OCI-LY7 (cell line): ENCODE data around the gene FCRL2. TPM values are rescaled to one million over a fixed set of nuclear protein-coding genes. Genes with fewer than 3 reads are reported as not detected.

Source experiments
- BruUV-seq: library from RNA; stranded (reverse); fragments of 400-500 nt; replicated peaks from 2 replicates; lab custom pipeline; 2021; lab: Mats Ljungman, UMichigan
- CTCF ChIA-PET: fragments of 300-600 bp; sonication (Branson Sonifier 250); formaldehyde crosslinking; loops from one replicate; lab custom pipeline; 2022; ENCODE audit warnings: antibody characterized with exemption; ENCODE audit not compliant: unreplicated experiment; lab: Charles Lee
- POLR2A ChIA-PET: fragments of 300-600 bp; sonication (Branson Sonifier 250); formaldehyde crosslinking; loops from one replicate; lab custom pipeline; 2022; ENCODE audit warnings: antibody characterized with exemption; lab: Charles Lee
- DNase-seq: peaks from one replicate; pipeline ENCODE4 v3.0.0-alpha.2; 2015; ENCODE audit warnings: low spot score
- H2AFZ ChIP-seq: fragments of 200-600 bp; sonication (generic), shearing (Covaris generic); 2 replicates; pipeline ENCODE4 v1.6.1; 2014; ENCODE audit warnings: mild to moderate bottlenecking, antibody characterized with exemption, low read length, moderate library complexity
- H3K27ac ChIP-seq: fragments of 200-600 bp; sonication (generic); 2 replicates; pipeline ENCODE4 v1.5.1; 2014; ENCODE audit warnings: mixed run types, low read depth, mild to moderate bottlenecking, moderate library complexity, low read length, inconsistent platforms; ENCODE audit not compliant: poor library complexity, severe bottlenecking
- H3K36me3 ChIP-seq: fragments of 200-600 bp; sonication (generic); 2 replicates; pipeline ENCODE4 v1.6.1; 2014; ENCODE audit warnings: mild to moderate bottlenecking, antibody characterized with exemption, low read length, moderate library complexity, mixed read lengths; ENCODE audit not compliant: insufficient read depth
- H3K4me1 ChIP-seq: fragments of 200-600 bp; sonication (generic); 2 replicates; pipeline ENCODE4 v1.5.1; 2014; ENCODE audit warnings: mild to moderate bottlenecking, low read length; ENCODE audit not compliant: insufficient read depth, poor library complexity, severe bottlenecking
- H3K4me2 ChIP-seq: fragments of 200-600 bp; sonication (generic); 2 replicates; pipeline ENCODE4 v1.6.1; 2014; ENCODE audit warnings: mild to moderate bottlenecking, low read length
- H3K4me3 ChIP-seq: fragments of 200-600 bp; sonication (generic); 2 replicates; pipeline ENCODE4 v1.5.1; 2014; ENCODE audit warnings: mild to moderate bottlenecking, low read depth, low read length; ENCODE audit not compliant: poor library complexity, severe bottlenecking
- H3K79me2 ChIP-seq: fragments of 200-600 bp; sonication (generic); 2 replicates; pipeline ENCODE4 v1.6.1; 2016; ENCODE audit warnings: low read depth, mild to moderate bottlenecking, low read length, moderate library complexity, mixed read lengths; ENCODE audit not compliant: insufficient read depth
- H3K9me2 ChIP-seq: fragments of 200-600 bp; sonication (generic); 2 replicates; pipeline ENCODE4 v1.6.1; 2016; ENCODE audit warnings: mild to moderate bottlenecking, low read length, mixed read lengths; ENCODE audit not compliant: insufficient read depth
- H3K9me3 ChIP-seq: fragments of 200-600 bp; sonication (generic); 2 replicates; pipeline ENCODE4 v1.6.1; 2014; ENCODE audit warnings: mild to moderate bottlenecking, mixed run types, low read length, mixed read lengths
- H4K20me1 ChIP-seq: fragments of 200-600 bp; sonication (generic); 2 replicates; pipeline ENCODE4 v1.6.1; 2014; ENCODE audit warnings: mild to moderate bottlenecking, antibody characterized with exemption, low read length, moderate library complexity, mixed read lengths; ENCODE audit not compliant: insufficient read depth
- EZH2phosphoT487 ChIP-seq: fragments of 200-600 bp; sonication (generic); IDR thresholded peaks from 2 replicates; pipeline ENCODE4 v1.6.1; 2018; ENCODE audit warnings: low read depth, borderline replicate concordance, mild to moderate bottlenecking, mixed run types, antibody characterized with exemption, low read length, moderate library complexity, mixed read lengths
- intact Hi-C: fragments of 100-400 bp; cut with micrococcal nuclease; formaldehyde crosslinking; loops from one replicate; pipeline ENCODE4 v1.10.0; 2022; ENCODE audit not compliant: unreplicated experiment
- total RNA-seq, 2 experiments: library from RNA; depleted of rRNA in 1 of 2; stranded (reverse); fragments of >200 nt in 1 of 2; shearing (Covaris generic) in 1 of 2; gene quantifications; 2 replicates each; pipeline ENCODE4 v1.2.3, GENCODE V29; 2014 to 2022
- TF ChIP-seq, protein P1 (sequence below): fragments of 200-600 bp; sonication (generic); conservative IDR thresholded peaks from 2 replicates; pipeline ENCODE4 v1.5.1; 2014; ENCODE audit warnings: mild to moderate bottlenecking, antibody characterized with exemption, low read length, moderate library complexity, mixed read lengths

The FCRL2 gene
- total RNA-seq, 2 experiments from 2014 or later, result 6.6 to 11.5 TPM

DNA sequence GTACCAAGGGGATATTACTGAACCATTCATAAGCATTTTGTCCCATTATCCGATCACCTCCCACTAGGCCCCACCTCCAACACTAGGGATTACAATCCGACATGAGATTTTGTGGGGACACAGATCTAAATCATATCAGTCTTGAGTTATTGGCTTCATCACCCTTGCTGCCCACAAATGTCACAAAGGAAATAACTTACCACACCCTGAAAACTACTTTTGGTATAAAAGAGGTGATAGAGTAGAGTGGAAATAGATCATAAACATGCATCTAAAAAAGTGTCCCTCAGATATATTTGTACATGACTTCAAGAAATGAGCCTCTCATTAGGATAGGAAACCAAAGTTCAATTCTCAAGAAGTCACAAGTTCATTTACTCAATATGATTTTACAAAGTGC lies 53.8 kb downstream of the FCRL2 start:
- peaks cover 51% of the 10 kb centered on the region for H3K9me3 ChIP-seq
- H3K4me3 ChIP-seq, result no peak overlapping the region
- H3K36me3 ChIP-seq, result peaks cover 29% of the 10 kb centered on the region
- no TSS peak for BruUV-seq
- TF ChIP-seq, protein P1, sequence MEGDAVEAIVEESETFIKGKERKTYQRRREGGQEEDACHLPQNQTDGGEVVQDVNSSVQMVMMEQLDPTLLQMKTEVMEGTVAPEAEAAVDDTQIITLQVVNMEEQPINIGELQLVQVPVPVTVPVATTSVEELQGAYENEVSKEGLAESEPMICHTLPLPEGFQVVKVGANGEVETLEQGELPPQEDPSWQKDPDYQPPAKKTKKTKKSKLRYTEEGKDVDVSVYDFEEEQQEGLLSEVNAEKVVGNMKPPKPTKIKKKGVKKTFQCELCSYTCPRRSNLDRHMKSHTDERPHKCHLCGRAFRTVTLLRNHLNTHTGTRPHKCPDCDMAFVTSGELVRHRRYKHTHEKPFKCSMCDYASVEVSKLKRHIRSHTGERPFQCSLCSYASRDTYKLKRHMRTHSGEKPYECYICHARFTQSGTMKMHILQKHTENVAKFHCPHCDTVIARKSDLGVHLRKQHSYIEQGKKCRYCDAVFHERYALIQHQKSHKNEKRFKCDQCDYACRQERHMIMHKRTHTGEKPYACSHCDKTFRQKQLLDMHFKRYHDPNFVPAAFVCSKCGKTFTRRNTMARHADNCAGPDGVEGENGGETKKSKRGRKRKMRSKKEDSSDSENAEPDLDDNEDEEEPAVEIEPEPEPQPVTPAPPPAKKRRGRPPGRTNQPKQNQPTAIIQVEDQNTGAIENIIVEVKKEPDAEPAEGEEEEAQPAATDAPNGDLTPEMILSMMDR, result no peak
- H3K79me2 ChIP-seq, result no peaks in the 10 kb centered on the region
- ChIA-PET CTCF (no interaction called here), POLR2A (interaction anchor here (0.6 to 1.9 kb wide), 3 partner anchors 10 to 76 kb away, joined by 3 to 7 read pairs (median 3); no protein-coding TSS in a partner anchor)
- H3K4me1 ChIP-seq, result peaks cover 38% of the 10 kb centered on the region
- H3K27ac ChIP-seq, result no peak overlapping the region
- H3K9me2 ChIP-seq, result no peaks in the 10 kb centered on the region
- no peak overlapping the region for H3K4me2 ChIP-seq
- no peak overlapping the region for H2AFZ ChIP-seq
- intact Hi-C loops, result loop anchor here (10.0 kb wide), 1 partner anchor 52 kb away; the partner anchor contains the start of gene FCRL2
- H4K20me1 ChIP-seq, result no peaks in the 10 kb centered on the region
- DNase-seq, result no peak

DNA sequence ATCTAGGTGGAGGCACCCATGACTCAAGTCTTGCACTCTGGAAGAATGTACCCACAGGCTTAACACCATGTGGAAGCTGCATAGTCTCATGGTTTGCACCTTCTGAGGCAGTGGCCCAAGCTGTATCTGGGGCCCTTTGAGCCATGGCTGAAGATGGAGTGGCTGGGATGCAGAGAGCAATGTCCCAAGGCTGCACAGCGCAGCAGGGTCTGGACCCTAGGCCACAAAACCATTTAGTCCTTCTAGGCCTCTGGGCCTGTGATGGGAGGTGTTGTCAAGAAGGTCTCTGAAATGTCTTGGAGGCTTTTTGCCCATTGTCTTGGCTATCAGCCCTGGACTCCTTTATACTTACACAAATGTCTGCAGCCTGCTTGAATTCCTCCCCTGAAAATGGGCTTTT lies 54.9 kb downstream of the FCRL2 start:
- intact Hi-C loops, result loop anchor here (10.0 kb wide), 1 partner anchor 53 kb away; the partner anchor contains the start of gene FCRL2
- Histone ChIP-seq H3K9me3 (peaks cover 51% of the 10 kb centered on the region), H3K27ac (no peak overlapping the region), H3K9me2 (no peaks in the 10 kb centered on the region), H3K4me3 (no peak overlapping the region), H2AFZ (no peak overlapping the region), H3K36me3 (peaks cover 29% of the 10 kb centered on the region), H4K20me1 (no peaks in the 10 kb centered on the region), H3K79me2 (no peaks in the 10 kb centered on the region), H3K4me2 (no peak overlapping the region), H3K4me1 (peaks cover 27% of the 10 kb centered on the region)
- BruUV-seq, result no TSS peak
- TF ChIP-seq EZH2phosphoT487, result no peak
- TF ChIP-seq, protein P1, result no peak
- CTCF ChIA-PET, result no interaction called here
- peak; percentile 47 for DNase-seq
- POLR2A ChIA-PET, result interaction anchor here (1.6 kb wide), 1 partner anchor 11 kb away, joined by 3 read pairs; no protein-coding TSS in a partner anchor

DNA sequence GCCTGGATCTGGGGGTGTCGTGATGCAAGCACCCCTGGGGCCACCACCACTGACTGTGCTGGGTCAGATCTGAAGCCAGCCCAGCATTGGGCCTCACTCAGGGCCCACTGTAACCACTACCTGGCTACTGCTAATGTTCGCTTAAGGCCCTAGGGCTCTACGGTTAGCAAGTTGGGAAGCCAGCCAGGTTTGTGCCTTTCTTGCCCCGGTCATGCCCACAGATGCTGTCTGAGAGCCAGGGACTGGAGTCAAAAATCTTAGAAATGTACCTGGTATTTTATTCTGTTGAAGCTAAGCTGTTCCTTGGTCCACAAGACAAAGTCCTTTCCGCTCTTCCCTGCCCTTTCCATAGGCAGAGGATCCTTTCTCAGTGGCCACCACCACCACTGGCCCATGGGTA lies 61.2 kb downstream of the FCRL2 start:
- H3K79me2 ChIP-seq, result no peaks in the 10 kb centered on the region
- no peak overlapping the region for H3K4me2 ChIP-seq
- H3K9me2 ChIP-seq, result no peaks in the 10 kb centered on the region
- no peak overlapping the region for H3K27ac ChIP-seq
- peaks cover 1% of the 10 kb centered on the region; the same call in 1 of the 2 replicates for H3K36me3 ChIP-seq
- TF ChIP-seq, protein P1, result no peak
- no peak for TF ChIP-seq EZH2phosphoT487
- ChIA-PET CTCF (no interaction called here), POLR2A (no interaction called here)
- BruUV-seq, result no TSS peak
- intact Hi-C loops, result no loop called here
- no peak for DNase-seq
- no peak overlapping the region for H2AFZ ChIP-seq
- H3K4me1 ChIP-seq, result peaks cover 17% of the 10 kb centered on the region
- H4K20me1 ChIP-seq, result no peaks in the 10 kb centered on the region
- peaks cover 13% of the 10 kb centered on the region; the same call in 1 of the 2 replicates for H3K9me3 ChIP-seq
- H3K4me3 ChIP-seq, result no peak overlapping the region
